Measurements from ENCODE around the gene SLC35E4. TPM values are rescaled to one million over a fixed set of nuclear protein-coding genes. Genes with fewer than 3 reads are reported as not detected.

Gene SLC35E4
- total RNA-seq, 1 donor from 2014 or later = 5.0 TPM

GRCh38 chr22:30636226-30637077 is 871 bp downstream of the SLC35E4 start:
- Mint-ChIP-seq H3K27ac (ENCODE audit: unreplicated experiment) (peak overlapping the region; percentile 43), H3K36me3 (ENCODE audit: unreplicated experiment) (no peaks in the 10 kb centered on the region), H3K9me3 (ENCODE audit: unreplicated experiment) (peaks cover 2% of the 10 kb centered on the region), H3K27me3 (ENCODE audit: unreplicated experiment) (peaks cover 2% of the 10 kb centered on the region), H3K4me1 (ENCODE audit: low read depth, unreplicated experiment) (peaks cover 6% of the 10 kb centered on the region), H3K4me3 (ENCODE audit: unreplicated experiment) (peak overlapping the region; percentile 89)
- DNase-seq = no peak
- TF ChIP-seq, protein P1, sequence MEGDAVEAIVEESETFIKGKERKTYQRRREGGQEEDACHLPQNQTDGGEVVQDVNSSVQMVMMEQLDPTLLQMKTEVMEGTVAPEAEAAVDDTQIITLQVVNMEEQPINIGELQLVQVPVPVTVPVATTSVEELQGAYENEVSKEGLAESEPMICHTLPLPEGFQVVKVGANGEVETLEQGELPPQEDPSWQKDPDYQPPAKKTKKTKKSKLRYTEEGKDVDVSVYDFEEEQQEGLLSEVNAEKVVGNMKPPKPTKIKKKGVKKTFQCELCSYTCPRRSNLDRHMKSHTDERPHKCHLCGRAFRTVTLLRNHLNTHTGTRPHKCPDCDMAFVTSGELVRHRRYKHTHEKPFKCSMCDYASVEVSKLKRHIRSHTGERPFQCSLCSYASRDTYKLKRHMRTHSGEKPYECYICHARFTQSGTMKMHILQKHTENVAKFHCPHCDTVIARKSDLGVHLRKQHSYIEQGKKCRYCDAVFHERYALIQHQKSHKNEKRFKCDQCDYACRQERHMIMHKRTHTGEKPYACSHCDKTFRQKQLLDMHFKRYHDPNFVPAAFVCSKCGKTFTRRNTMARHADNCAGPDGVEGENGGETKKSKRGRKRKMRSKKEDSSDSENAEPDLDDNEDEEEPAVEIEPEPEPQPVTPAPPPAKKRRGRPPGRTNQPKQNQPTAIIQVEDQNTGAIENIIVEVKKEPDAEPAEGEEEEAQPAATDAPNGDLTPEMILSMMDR (IDR thresholded peaks at IDR 0.05; ENCODE audit: partially characterized antibody, unreplicated experiment) = no peak

- no peaks in the 10 kb centered on the region for H3K36me3 Mint-ChIP-seq (ENCODE audit: unreplicated experiment)
- peaks cover 2% of the 10 kb centered on the region for H3K27me3 Mint-ChIP-seq (ENCODE audit: unreplicated experiment)
- DNase-seq = no peak
- H3K4me3 Mint-ChIP-seq (ENCODE audit: unreplicated experiment) = peak overlapping the region; percentile 68
- no peak overlapping the region for H3K27ac Mint-ChIP-seq (ENCODE audit: unreplicated experiment)
- TF ChIP-seq, protein P1 (IDR thresholded peaks at IDR 0.05; ENCODE audit: partially characterized antibody, unreplicated experiment) = no peak
- peaks cover 6% of the 10 kb centered on the region for H3K4me1 Mint-ChIP-seq (ENCODE audit: low read depth, unreplicated experiment)
- peaks cover 2% of the 10 kb centered on the region for H3K9me3 Mint-ChIP-seq (ENCODE audit: unreplicated experiment)
These were observed 2.1 kb downstream of the SLC35E4 start for GRCh38 chr22:30637701-30638114.

- H3K27me3 Mint-ChIP-seq (ENCODE audit: unreplicated experiment) = no peaks in the 10 kb centered on the region
- H3K4me3 Mint-ChIP-seq (ENCODE audit: unreplicated experiment) = no peak overlapping the region
- no peak overlapping the region for H3K27ac Mint-ChIP-seq (ENCODE audit: unreplicated experiment)
- TF ChIP-seq, protein P1 (IDR thresholded peaks at IDR 0.05; ENCODE audit: partially characterized antibody, unreplicated experiment) = no peak
- DNase-seq = no peak
- H3K4me1 Mint-ChIP-seq (ENCODE audit: low read depth, unreplicated experiment) = peaks cover 2% of the 10 kb centered on the region
- no peaks in the 10 kb centered on the region for H3K9me3 Mint-ChIP-seq (ENCODE audit: unreplicated experiment)
- H3K36me3 Mint-ChIP-seq (ENCODE audit: unreplicated experiment) = no peaks in the 10 kb centered on the region
These were observed 4.8 kb downstream of the SLC35E4 start for GRCh38 chr22:30640361-30640760.

GRCh38 chr22:30640839-30641430 is 5.4 kb downstream of the SLC35E4 start:
- Mint-ChIP-seq H3K9me3 (ENCODE audit: unreplicated experiment) (no peaks in the 10 kb centered on the region), H3K4me3 (ENCODE audit: unreplicated experiment) (no peak overlapping the region), H3K27ac (ENCODE audit: unreplicated experiment) (no peak overlapping the region), H3K36me3 (ENCODE audit: unreplicated experiment) (no peaks in the 10 kb centered on the region), H3K4me1 (ENCODE audit: low read depth, unreplicated experiment) (peaks cover 2% of the 10 kb centered on the region), H3K27me3 (ENCODE audit: unreplicated experiment) (no peaks in the 10 kb centered on the region)
- DNase-seq = no peak
- TF ChIP-seq, protein P1 (IDR thresholded peaks at IDR 0.05; ENCODE audit: partially characterized antibody, unreplicated experiment) = no peak
